ENCODE measurements around the gene PKP1. TPM values are rescaled to one million over a fixed set of nuclear protein-coding genes. Genes with fewer than 3 reads are reported as not detected.

The PKP1 gene
- total and polyA plus RNA-seq, 10 of the 15 experiments (the other 5 are each of a cell fraction or from before 2014, with no cell fraction given): 0.03 TPM; not detected in 9

GRCh38 chr1:201291916-201292315 is 8.6 kb downstream of the PKP1 start:
- CTCF ChIA-PET: no interaction called here
- Histone ChIP-seq H3K4me2 (ENCODE audit: control insufficient read depth, insufficient read depth) (no peak overlapping the region), H3K9me3 (replicated peaks; ENCODE audit: control insufficient read depth, insufficient read depth, low read length) (no peaks in the 10 kb centered on the region), H3K27me3 (replicated peaks in 1 of 2; ENCODE audit: control insufficient read depth in 2 of 2, insufficient read depth in 2 of 2, low read length in 1 of 2) (peaks cover 2 to 5% of the 10 kb centered on the region in 2 experiments; a peak in 3 of 4 replicates), H3K9ac (ENCODE audit: control insufficient read depth, insufficient read depth, low read length) (no peak overlapping the region), H3K4me1 (ENCODE audit: control insufficient read depth, insufficient read depth, low read length) (no peaks in the 10 kb centered on the region), H4K20me1 (ENCODE audit: control insufficient read depth, insufficient read depth) (no peaks in the 10 kb centered on the region), H3K27ac (ENCODE audit: control insufficient read depth, insufficient read depth) (no peak overlapping the region), H2AFZ (ENCODE audit: control insufficient read depth, low read depth, low read length) (no peak overlapping the region), H3K36me3 (ENCODE audit: control insufficient read depth in 2 of 2, insufficient read depth in 2 of 2, low read length in 1 of 2) (no peaks in the 10 kb centered on the region), H3K79me2 (ENCODE audit: control insufficient read depth, insufficient read depth, low read length) (no peaks in the 10 kb centered on the region), H3K4me3 (no peak overlapping the region)
- FAIRE-seq (no peak), ATAC-seq (no peak), DNase-seq (ENCODE audit: low read depth, low spot score) (no peak)
- TF ChIP-seq SREBF2 (IDR thresholded peaks at IDR 0.05; ENCODE audit: low read length) (no peak), TBL1XR1 (IDR thresholded peaks at IDR 0.05; ENCODE audit: low read depth, low read length) (no peak), GATAD2B (conservative IDR thresholded peaks at IDR 0.05; ENCODE audit: low read depth) (no peak), REST (IDR thresholded peaks at IDR 0.05; ENCODE audit: low read depth, low read length) (no peak), NFIC (IDR thresholded peaks at IDR 0.05; ENCODE audit: low read depth, low read length) (no peak), RELA (IDR thresholded peaks at IDR 0.05; ENCODE audit: borderline replicate concordance, partially characterized antibody) (no peak), BHLHE40 (IDR thresholded peaks at IDR 0.05; ENCODE audit: borderline replicate concordance in 1 of 2, low read depth in 2 of 2, low read length in 1 of 2) (no peak), GABPA (IDR thresholded peaks at IDR 0.05; ENCODE audit: low read depth) (no peak), CREB1 (IDR thresholded peaks at IDR 0.05; ENCODE audit: low read depth) (no peak), RELB (IDR thresholded peaks at IDR 0.05; ENCODE audit: low read depth) (no peak), MYC (IDR thresholded peaks at IDR 0.05; ENCODE audit: insufficient read depth, insufficient read length, insufficient replicate concordance, low read length, severe bottlenecking) (no peak), JUNB (IDR thresholded peaks at IDR 0.05) (no peak), NFXL1 (IDR thresholded peaks at IDR 0.05; ENCODE audit: borderline replicate concordance) (no peak), MEF2A (IDR thresholded peaks at IDR 0.05; ENCODE audit: insufficient read depth, low read depth, low read length) (no peak)
- SMC1A ChIA-PET (ENCODE audit: uncharacterized antibody, unreplicated experiment): no interaction called here
- POLR2A ChIA-PET: no interaction called here
- in situ Hi-C loops (cut with MboI): no loop called here
- intact Hi-C loops (cut with micrococcal nuclease; ENCODE audit: unreplicated experiment): no loop called here
- no TSS peak for BruUV-seq (replicated peaks)
- RAD21 ChIA-PET (ENCODE audit: unreplicated experiment): no interaction called here
- WGBS (ENCODE audit: insufficient coverage, insufficient replicate concordance, low lambda C conversion rate, missing lambda C conversion rate): 11% methylated on average over 8 of the region's 8 CpGs
